Measurements from ENCODE around the gene RGCC. TPM values are rescaled to one million over a fixed set of nuclear protein-coding genes. Genes with fewer than 3 reads are reported as not detected.
A peak's percentile ranks its signal among the peaks of the same experiment; 100 is the strongest.
"Not testable (repeated sequence)": the region's sequence is repeated elsewhere in the genome, so short reads cannot be mapped to it uniquely, and the experiment has no call there.

Gene RGCC
- total and polyA plus RNA-seq, 5 donors: 19.3 to 59.5 (median 28.4) TPM

GRCh38 chr13:41503356-41503755 lies 46.0 kb downstream of the RGCC start:
- WGBS: 94% methylated on average over 3 of the region's 3 CpGs
- Histone ChIP-seq H3K9me3 (ENCODE audit: control insufficient read depth, low read length) (no peaks in the 10 kb centered on the region), H3K4me3 (ENCODE audit: low read length) (no peak overlapping the region), H3K4me1 (ENCODE audit: control insufficient read depth, insufficient read depth, low read length) (no peaks in the 10 kb centered on the region), H3K27me3 (ENCODE audit: control insufficient read depth, insufficient read depth) (no peaks in the 10 kb centered on the region), H3K27ac (ENCODE audit: low read length) (no peak overlapping the region)
- ATAC-seq (no peak), DNase-seq (no peak)
- intact Hi-C loops (cut with DNase I): no loop called here

- H3K27ac ChIP-seq (ENCODE audit: low read length); ATAC-seq; intact Hi-C loops (cut with DNase I): not testable (repeated sequence)
These were observed 47.3 kb downstream of the RGCC start for GRCh38 chr13:41504657-41505056.

DNA sequence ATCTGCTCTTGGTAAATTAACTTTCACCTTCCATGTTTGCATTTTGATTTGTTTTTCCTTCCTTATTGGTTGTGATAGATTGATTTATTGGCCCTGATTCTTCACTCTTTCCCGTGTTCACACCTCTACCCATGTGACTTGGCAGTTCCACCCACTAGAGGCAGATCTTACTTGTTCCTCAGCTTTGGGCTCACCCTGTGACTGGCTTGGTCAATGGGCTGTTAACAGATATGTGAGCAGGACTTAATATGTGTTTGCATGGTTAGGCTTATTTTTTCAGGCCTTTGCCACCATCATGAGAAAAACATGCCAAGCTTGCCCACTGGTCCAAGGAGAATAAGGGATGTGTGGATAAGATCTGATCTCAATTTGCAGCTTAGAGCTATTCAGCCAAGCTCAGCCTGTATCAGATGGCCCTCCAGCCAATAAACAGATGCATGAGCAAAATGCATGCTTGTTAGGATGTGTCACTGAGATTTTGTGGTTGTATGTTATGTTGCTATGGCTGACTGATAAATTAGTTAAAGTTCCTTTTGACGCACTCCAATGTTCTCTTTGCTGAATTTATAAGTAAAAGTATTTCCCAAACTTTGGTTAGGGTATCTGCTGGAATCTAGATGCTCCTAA lies 48.0 kb downstream of the RGCC start:
- Histone ChIP-seq H3K4me1 (ENCODE audit: control insufficient read depth, insufficient read depth, low read length) (no peaks in the 10 kb centered on the region), H3K4me3 (ENCODE audit: low read length) (no peak overlapping the region), H3K27me3 (ENCODE audit: control insufficient read depth, insufficient read depth) (no peaks in the 10 kb centered on the region), H3K27ac (ENCODE audit: low read length) (no peak overlapping the region), H3K9me3 (ENCODE audit: control insufficient read depth, low read length) (no peaks in the 10 kb centered on the region)
- 79% methylated on average over 2 of the region's 2 CpGs for WGBS
- intact Hi-C loops (cut with DNase I): no loop called here
- ATAC-seq: no peak
- no peak for DNase-seq

More at GRCh38 chr13:41504657-41505056, 47.3 kb downstream of the RGCC start:
- not testable (repeated sequence) for DNase-seq; H3K27me3 ChIP-seq (ENCODE audit: control insufficient read depth, insufficient read depth); H3K4me3 ChIP-seq (ENCODE audit: low read length); H3K9me3 ChIP-seq (ENCODE audit: control insufficient read depth, low read length); H3K4me1 ChIP-seq (ENCODE audit: control insufficient read depth, insufficient read depth, low read length)

DNA sequence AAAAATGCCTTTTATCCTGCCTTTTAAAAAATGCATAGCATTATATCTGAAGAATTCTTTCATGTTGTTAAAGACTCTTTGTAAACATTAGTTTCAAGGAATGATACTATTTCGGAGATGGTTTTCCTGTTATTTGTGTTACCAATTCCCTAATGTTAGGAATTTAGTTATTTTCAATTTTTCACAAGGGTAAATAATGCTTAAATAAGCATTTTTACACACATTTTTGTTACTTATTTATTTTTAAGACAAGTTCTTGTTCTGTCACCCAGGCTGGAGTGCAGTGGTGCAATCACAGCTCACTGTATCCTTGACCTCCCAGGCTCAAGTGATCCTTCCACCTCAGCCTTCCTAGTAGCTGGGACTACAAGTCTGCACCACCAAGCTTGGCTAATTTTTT lies 49.0 kb downstream of the RGCC start:
- no peaks in the 10 kb centered on the region for H3K9me3 ChIP-seq (ENCODE audit: control insufficient read depth, low read length)
- intact Hi-C loops (cut with DNase I): no loop called here
- no peak overlapping the region for H3K4me3 ChIP-seq (ENCODE audit: low read length)
- WGBS: 93% methylated on average over 1 of the region's 1 CpG
- no peaks in the 10 kb centered on the region for H3K27me3 ChIP-seq (ENCODE audit: control insufficient read depth, insufficient read depth)
- no peaks in the 10 kb centered on the region for H3K4me1 ChIP-seq (ENCODE audit: control insufficient read depth, insufficient read depth, low read length)
- H3K27ac ChIP-seq (ENCODE audit: low read length): no peak overlapping the region
- ATAC-seq (no peak), DNase-seq (no peak)

DNA sequence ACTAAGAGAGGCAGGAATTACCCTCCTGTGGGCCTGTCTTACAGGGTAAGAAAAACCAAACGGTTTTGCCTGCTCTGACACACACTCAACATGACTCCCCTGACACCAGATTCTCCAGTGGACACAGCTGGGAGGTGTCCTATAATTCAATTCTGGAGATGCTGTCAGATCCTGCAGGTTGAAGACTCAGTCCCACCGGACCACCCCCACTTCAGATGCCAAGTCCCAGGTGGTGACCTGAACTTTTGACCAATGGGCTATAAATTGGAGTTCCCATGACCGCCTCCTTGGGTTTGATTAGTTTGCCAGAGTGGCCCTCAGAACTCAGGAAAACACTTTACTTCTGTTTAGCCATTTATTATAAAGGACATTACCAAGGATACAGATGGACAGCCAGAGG lies 52.6 kb downstream of the RGCC start:
- H3K27ac ChIP-seq (ENCODE audit: low read length): no peak overlapping the region
- ATAC-seq: no peak
- no peak overlapping the region for H3K4me3 ChIP-seq (ENCODE audit: low read length)
- 81% methylated on average over 3 of the region's 3 CpGs for WGBS
- intact Hi-C loops (cut with DNase I): no loop called here
- no peaks in the 10 kb centered on the region for H3K27me3 ChIP-seq (ENCODE audit: control insufficient read depth, insufficient read depth)
- H3K4me1 ChIP-seq (ENCODE audit: control insufficient read depth, insufficient read depth, low read length): no peaks in the 10 kb centered on the region
- H3K9me3 ChIP-seq (ENCODE audit: control insufficient read depth, low read length): no peaks in the 10 kb centered on the region
- DNase-seq: no peak

DNA sequence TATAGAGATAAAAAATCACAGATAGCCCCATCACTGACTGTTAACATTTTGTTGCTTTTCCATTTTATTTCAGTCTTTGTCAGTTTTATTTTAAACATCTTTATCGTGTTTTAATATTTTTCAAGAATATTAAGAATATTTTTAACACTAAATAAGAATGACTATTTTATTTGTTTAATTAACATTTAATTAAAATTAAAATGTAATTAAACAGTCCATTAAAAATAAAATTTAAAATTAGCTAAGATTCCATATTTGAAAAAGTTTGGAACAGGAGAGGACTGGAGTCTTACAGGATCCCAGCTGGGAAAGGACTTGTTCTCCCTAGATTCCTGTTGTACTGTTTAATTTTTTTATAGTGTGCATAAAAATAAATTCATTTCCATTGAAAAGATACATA lies 54.5 kb downstream of the RGCC start:
- Histone ChIP-seq H3K4me3 (ENCODE audit: low read length) (no peak overlapping the region), H3K27me3 (ENCODE audit: control insufficient read depth, insufficient read depth) (no peaks in the 10 kb centered on the region), H3K4me1 (ENCODE audit: control insufficient read depth, insufficient read depth, low read length) (no peaks in the 10 kb centered on the region), H3K9me3 (ENCODE audit: control insufficient read depth, low read length) (no peaks in the 10 kb centered on the region), H3K27ac (ENCODE audit: low read length) (no peak overlapping the region)
- WGBS: 95% methylated on average over 1 of the region's 1 CpG
- ATAC-seq: no peak
- DNase-seq: no peak
- intact Hi-C loops (cut with DNase I): no loop called here

DNA sequence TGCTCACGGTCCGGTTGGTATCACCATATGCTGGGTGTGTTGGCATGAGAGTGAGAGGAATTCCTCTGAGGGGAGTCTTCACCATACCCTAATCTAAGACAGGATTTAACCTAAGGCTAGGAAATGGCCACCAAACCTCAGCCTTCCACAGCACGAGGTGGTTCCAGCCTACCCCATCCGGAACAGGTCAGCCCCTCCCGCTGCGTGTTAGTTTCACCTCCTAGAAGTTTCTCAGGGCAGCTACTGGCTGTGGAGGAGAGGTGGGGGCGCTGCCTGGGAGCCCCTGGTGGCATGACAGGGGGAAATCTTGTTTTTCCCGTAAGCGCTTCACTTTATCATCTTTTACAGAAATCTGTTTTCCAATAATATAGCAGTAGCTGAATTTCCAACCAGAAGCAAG lies 55.1 kb downstream of the RGCC start:
- H3K4me3 ChIP-seq (ENCODE audit: low read length): no peak overlapping the region
- no peak for ATAC-seq
- H3K4me1 ChIP-seq (ENCODE audit: control insufficient read depth, insufficient read depth, low read length): no peaks in the 10 kb centered on the region
- intact Hi-C loops (cut with DNase I): no loop called here
- no peak overlapping the region for H3K27ac ChIP-seq (ENCODE audit: low read length)
- DNase-seq: no peak
- H3K27me3 ChIP-seq (ENCODE audit: control insufficient read depth, insufficient read depth): no peaks in the 10 kb centered on the region
- WGBS: 91% methylated on average over 9 of the region's 9 CpGs
- H3K9me3 ChIP-seq (ENCODE audit: control insufficient read depth, low read length): no peaks in the 10 kb centered on the region

GRCh38 chr13:41513600-41513999 lies 56.2 kb downstream of the RGCC start:
- H3K27me3 ChIP-seq (ENCODE audit: control insufficient read depth, insufficient read depth): no peaks in the 10 kb centered on the region
- H3K4me3 ChIP-seq (ENCODE audit: low read length): no peak overlapping the region
- WGBS: 96% methylated on average over 11 of the region's 11 CpGs
- ATAC-seq: no peak
- no peaks in the 10 kb centered on the region for H3K9me3 ChIP-seq (ENCODE audit: control insufficient read depth, low read length)
- intact Hi-C loops (cut with DNase I): no loop called here
- DNase-seq: no peak
- no peak overlapping the region for H3K27ac ChIP-seq (ENCODE audit: low read length)
- no peaks in the 10 kb centered on the region for H3K4me1 ChIP-seq (ENCODE audit: control insufficient read depth, insufficient read depth, low read length)

DNA sequence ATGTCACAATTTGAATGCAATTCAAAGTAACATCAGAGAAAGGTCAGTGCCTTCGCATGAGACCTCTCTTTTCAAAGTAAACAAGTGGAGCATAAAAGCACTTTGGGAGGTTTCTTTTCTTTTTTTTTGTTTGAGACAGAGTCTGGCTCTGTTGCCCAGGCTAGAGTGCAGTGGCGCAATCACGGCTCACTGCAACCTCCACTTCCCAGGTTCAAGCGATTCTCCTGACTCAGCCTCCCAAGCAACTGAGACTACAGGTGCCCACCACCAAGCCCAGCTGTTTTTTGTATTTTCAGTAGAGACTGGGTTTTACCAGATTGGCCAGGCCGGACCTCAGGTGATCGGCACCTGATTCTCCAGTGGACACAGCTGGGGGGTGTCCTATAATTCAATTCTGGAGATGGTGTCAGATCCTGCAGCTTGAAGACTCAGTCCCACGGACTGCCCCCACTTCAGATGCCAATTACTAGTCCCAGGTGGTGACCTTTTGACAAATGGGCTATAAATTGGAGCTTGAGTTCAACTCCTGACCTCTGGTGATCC lies 57.6 kb downstream of the RGCC start:
- WGBS: 94% methylated on average over 7 of the region's 7 CpGs
- intact Hi-C loops (cut with DNase I): no loop called here
- Histone ChIP-seq H3K9me3 (ENCODE audit: control insufficient read depth, low read length) (no peaks in the 10 kb centered on the region), H3K4me3 (ENCODE audit: low read length) (no peak overlapping the region), H3K27me3 (ENCODE audit: control insufficient read depth, insufficient read depth) (no peaks in the 10 kb centered on the region), H3K27ac (ENCODE audit: low read length) (no peak overlapping the region), H3K4me1 (ENCODE audit: control insufficient read depth, insufficient read depth, low read length) (no peaks in the 10 kb centered on the region)
- ATAC-seq (no peak), DNase-seq (no peak)

GRCh38 chr13:41515491-41516139 lies 58.3 kb downstream of the RGCC start:
- Histone ChIP-seq H3K27ac (ENCODE audit: low read length) (no peak overlapping the region), H3K4me3 (ENCODE audit: low read length) (no peak overlapping the region), H3K4me1 (ENCODE audit: control insufficient read depth, insufficient read depth, low read length) (no peaks in the 10 kb centered on the region), H3K9me3 (ENCODE audit: control insufficient read depth, low read length) (no peaks in the 10 kb centered on the region), H3K27me3 (ENCODE audit: control insufficient read depth, insufficient read depth) (no peaks in the 10 kb centered on the region)
- no peak for DNase-seq
- 95% methylated on average over 15 of the region's 15 CpGs for WGBS
- intact Hi-C loops (cut with DNase I): no loop called here
- peak in 1 of 2 donors; percentile 28 for ATAC-seq

GRCh38 chr13:41516166-41516565 lies 58.8 kb downstream of the RGCC start:
- Histone ChIP-seq H3K27ac (ENCODE audit: low read length) (no peak overlapping the region), H3K9me3 (ENCODE audit: control insufficient read depth, low read length) (no peaks in the 10 kb centered on the region), H3K4me3 (ENCODE audit: low read length) (no peak overlapping the region), H3K4me1 (ENCODE audit: control insufficient read depth, insufficient read depth, low read length) (no peaks in the 10 kb centered on the region), H3K27me3 (ENCODE audit: control insufficient read depth, insufficient read depth) (no peaks in the 10 kb centered on the region)
- WGBS: 97% methylated on average over 3 of the region's 3 CpGs
- intact Hi-C loops (cut with DNase I): no loop called here
- ATAC-seq (no peak), DNase-seq (no peak)
